D721Med (cell line): ENCODE results near the gene NOTUM.
A peak's percentile ranks its signal among the peaks of the same experiment; 100 is the strongest.

Experiments
- DNase-seq: peaks from one replicate; pipeline ENCODE4 v3.0.0; 2011; ENCODE audit warnings: low spot score; ENCODE audit not compliant: insufficient read length
- FAIRE-seq: peaks from 2 replicates; lab custom pipeline; 2011; peaks lifted over from hg19 to GRCh38; lab: Jason Lieb, UNC
- CTCF ChIP-seq: IDR thresholded peaks from 2 replicates; pipeline ENCODE4 v1.5.1; 2012; ENCODE audit warnings: mild to moderate bottlenecking, control low read depth; ENCODE audit not compliant: insufficient read depth; ENCODE audit errors: missing control alignments

The NOTUM gene

GRCh38 chr17:81914103-81914850, 46.7 kb downstream of the NOTUM start:
- FAIRE-seq (no peak), DNase-seq (no peak)
- no peak for TF ChIP-seq CTCF

GRCh38 chr17:81913394-81914102, 47.4 kb downstream of the NOTUM start:
- TF ChIP-seq CTCF: no peak
- DNase-seq (no peak), FAIRE-seq (no peak)

- TF ChIP-seq CTCF: no peak
- DNase-seq (no peak), FAIRE-seq (no peak)
Measured at GRCh38 chr17:81912441-81913309, 48.3 kb downstream of the NOTUM start.

GRCh38 chr17:81911969-81912368, 49.0 kb downstream of the NOTUM start:
- TF ChIP-seq CTCF: no peak
- FAIRE-seq (no peak), DNase-seq (no peak)

- DNase-seq (peak; percentile 100), FAIRE-seq (no peak)
- no peak for TF ChIP-seq CTCF
Measured at GRCh38 chr17:81911277-81911961, 49.6 kb downstream of the NOTUM start, which contains the start of gene PCYT2. Gene PCYT2 (minus strand): TSS chr17:81911399. CDS start chr17:81911355, 44 bp downstream.

GRCh38 chr17:81910840-81911276, 50.1 kb downstream of the NOTUM start:
- no peak for TF ChIP-seq CTCF
- no peak for DNase-seq
- no peak for FAIRE-seq
